Fibroblast of villous mesenchyme (primary cell): Measurements from ENCODE around the gene KLK5. TPM values are rescaled to one million over a fixed set of nuclear protein-coding genes. Genes with fewer than 3 reads are reported as not detected.

Source experiments
- DNase-seq: peaks from one replicate; pipeline ENCODE4 v3.0.0-alpha.2; 2010; ENCODE audit warnings: low read depth
- H3K4me3 ChIP-seq: 2 replicates; pipeline ENCODE4 v1.5.1; 2011; ENCODE audit warnings: low read depth, mild to moderate bottlenecking, low read length
- total RNA-seq: library from RNA; depleted of rRNA; stranded (reverse); fragments of >200 nt; gene quantifications from 2 replicates; pipeline ENCODE4 v1.2.3, GENCODE V29; 2012
- TF ChIP-seq, protein P1 (sequence below): IDR thresholded peaks from 2 replicates; pipeline ENCODE4 v1.5.1; 2012; ENCODE audit warnings: low read depth, mild to moderate bottlenecking, low read length; ENCODE audit not compliant: insufficient read depth

KLK5 gene, protein sequence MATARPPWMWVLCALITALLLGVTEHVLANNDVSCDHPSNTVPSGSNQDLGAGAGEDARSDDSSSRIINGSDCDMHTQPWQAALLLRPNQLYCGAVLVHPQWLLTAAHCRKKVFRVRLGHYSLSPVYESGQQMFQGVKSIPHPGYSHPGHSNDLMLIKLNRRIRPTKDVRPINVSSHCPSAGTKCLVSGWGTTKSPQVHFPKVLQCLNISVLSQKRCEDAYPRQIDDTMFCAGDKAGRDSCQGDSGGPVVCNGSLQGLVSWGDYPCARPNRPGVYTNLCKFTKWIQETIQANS
- not detected in 2 replicates for total RNA-seq

DNA sequence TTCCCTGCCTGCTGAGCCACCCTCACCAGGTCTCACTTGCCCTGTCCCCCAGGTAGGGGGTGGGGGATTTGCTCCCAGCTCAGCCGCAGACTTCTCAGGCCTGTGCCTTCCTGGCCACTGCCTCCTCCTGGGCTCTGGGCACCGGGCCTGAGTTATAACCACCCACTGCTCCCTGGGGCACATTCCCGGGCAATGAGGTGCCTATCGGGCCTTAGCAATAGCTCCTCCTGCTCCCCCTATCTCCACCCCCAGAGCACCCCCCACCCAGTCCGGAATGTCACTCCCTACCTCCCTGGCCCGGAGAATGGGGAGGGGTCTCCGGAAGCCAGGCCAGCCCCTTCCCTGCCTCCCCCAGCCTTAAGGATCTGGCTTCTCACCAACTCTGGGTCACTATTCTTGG is at the start of gene KLK5:
TSS of gene KLK5 (minus strand) at position 129 of the 400 bp plus-strand sequence. CDS start 381 bp downstream, outside the sequence.
- TF ChIP-seq, protein P1, sequence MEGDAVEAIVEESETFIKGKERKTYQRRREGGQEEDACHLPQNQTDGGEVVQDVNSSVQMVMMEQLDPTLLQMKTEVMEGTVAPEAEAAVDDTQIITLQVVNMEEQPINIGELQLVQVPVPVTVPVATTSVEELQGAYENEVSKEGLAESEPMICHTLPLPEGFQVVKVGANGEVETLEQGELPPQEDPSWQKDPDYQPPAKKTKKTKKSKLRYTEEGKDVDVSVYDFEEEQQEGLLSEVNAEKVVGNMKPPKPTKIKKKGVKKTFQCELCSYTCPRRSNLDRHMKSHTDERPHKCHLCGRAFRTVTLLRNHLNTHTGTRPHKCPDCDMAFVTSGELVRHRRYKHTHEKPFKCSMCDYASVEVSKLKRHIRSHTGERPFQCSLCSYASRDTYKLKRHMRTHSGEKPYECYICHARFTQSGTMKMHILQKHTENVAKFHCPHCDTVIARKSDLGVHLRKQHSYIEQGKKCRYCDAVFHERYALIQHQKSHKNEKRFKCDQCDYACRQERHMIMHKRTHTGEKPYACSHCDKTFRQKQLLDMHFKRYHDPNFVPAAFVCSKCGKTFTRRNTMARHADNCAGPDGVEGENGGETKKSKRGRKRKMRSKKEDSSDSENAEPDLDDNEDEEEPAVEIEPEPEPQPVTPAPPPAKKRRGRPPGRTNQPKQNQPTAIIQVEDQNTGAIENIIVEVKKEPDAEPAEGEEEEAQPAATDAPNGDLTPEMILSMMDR, result no peak
- no peak for DNase-seq
- no peak within 1 kb of the TSS for H3K4me3 ChIP-seq

DNA sequence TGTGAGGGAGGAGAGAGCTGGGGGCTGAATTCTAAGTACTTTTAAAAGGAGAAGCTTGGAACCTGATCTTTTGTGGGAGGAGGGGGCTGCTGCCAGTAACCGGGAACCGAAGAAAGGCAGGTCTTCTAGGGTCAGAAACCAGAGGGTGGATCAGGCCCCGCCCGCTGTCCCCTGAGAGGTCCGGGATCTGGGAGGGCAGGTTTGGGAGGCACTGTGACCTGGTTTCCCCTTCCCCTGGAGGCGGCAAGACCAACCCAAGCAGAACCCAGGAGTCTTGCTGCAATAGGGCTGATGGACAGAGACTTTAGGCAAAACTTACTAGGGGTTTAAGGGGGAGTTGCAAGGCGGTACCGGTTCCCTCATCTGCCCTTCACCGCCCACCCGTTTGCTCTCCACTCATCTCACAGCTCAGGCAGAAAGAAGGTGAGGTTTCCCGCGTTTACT is 49.3 kb upstream of the KLK5 start:
- no peak overlapping the region for H3K4me3 ChIP-seq
- TF ChIP-seq, protein P1, result no peak
- no peak for DNase-seq

DNA sequence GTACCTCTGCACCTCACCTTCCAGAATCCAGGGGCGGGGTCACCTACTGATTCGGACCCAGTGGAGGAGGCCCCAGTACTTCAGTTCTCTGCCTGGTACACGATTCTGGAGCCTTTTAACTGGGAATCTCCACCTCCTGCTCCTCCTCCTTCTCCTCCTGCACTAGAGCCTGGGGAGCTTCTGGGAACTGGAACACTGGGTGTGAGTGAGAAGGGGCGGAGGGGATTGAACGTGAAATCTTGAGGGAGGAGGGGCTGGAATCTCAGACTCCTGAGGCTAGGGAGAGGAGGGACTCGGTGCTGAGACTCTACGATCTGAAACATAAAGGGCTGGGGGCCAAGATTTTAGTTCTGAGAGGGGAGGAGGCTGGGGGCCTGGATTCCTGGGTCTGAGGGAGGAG is 48.7 kb upstream of the KLK5 start, which contains the start of gene KLK8:
TSS of gene KLK8 (minus strand) at position 90 of the 400 bp plus-strand sequence. CDS start 437 bp downstream, outside the sequence.
- TF ChIP-seq, protein P1, result no peak
- DNase-seq, result no peak

DNA sequence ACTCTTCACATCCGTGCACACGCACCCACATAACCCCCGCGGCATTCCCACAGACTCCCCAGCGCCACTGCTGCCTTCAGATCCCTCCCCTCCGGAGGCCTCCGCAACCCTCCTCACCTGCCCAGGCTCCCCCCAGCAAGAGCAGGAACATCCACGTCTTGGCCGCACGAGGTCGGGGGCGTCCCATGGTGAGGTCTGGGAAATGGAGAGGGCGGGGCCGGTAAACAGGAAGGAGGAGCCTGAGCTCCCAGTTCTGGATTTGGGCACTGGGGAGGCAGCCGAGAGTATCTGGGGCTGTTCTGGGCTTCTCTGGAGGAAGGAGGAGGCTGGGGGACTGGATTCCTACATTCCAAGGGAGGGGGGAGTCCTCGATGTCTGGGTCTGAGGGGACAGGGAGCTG is 48.1 kb upstream of the KLK5 start:
- TF ChIP-seq, protein P1, result no peak
- no peak for DNase-seq

More for the DNA sequence above, 48.7 kb upstream of the KLK5 start, which contains the start of gene KLK8:
- no peak within 1 kb of the TSS for H3K4me3 ChIP-seq

DNA sequence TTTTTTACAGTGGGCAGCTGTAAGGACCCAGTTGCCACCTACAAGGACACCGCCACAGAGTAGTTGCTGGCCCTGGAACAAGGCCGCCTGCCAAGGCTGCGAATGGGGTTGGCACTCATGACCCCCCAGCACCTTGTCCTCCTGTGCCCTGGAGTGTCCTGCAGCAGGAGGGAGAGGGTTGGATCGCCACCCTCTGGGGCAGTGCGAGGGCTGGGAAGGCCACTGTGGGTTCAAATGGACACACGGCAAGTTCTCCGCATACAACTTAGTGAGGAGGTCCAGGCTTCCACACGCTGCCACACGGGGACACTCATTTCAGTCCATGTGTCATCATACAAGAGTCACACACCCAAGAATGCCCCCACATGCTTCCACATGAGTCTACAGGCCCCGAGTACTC is 47.6 kb upstream of the KLK5 start:
- TF ChIP-seq, protein P1, result no peak
- H3K4me3 ChIP-seq, result no peak overlapping the region
- DNase-seq, result no peak

More for the DNA sequence above, 48.1 kb upstream of the KLK5 start:
- no peak overlapping the region for H3K4me3 ChIP-seq

DNA sequence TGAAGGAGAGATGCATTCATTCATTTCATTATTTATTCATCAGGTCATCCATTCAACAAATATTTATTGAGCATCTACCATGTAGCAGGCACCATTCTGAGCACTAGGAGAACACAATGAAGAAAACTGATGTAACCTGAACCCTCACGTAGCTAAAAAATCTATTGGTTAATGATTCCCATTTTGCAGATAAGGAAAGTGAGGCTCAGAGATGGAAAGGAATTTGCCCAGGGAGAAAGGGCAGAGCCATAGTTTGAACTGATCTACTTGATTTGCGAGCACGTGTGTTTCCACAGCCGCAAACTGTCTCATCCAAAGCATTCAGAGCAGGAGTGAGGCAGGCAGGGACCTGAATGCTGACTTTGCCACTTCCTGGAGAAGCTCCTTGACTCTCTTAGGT is 45.8 kb upstream of the KLK5 start:
- no peak for DNase-seq
- H3K4me3 ChIP-seq, result no peak overlapping the region
- TF ChIP-seq, protein P1, result no peak
